ENCODE results near the gene PLEKHG5. TPM values are rescaled to one million over a fixed set of nuclear protein-coding genes. Genes with fewer than 3 reads are reported as not detected.
"Not testable (repeated sequence)": the region's sequence is repeated elsewhere in the genome, so short reads cannot be mapped to it uniquely, and the experiment has no call there.

PLEKHG5 gene
- total RNA-seq, 2 donors from 2014 or later = 11.6 to 21.4 TPM

GRCh38 chr1:6448749-6449631 is 42.5 kb downstream of the PLEKHG5 start:
- Histone ChIP-seq H3K4me3 (no peak overlapping the region), H3K27ac (no peak overlapping the region), H3K4me1 (replicated peaks) (no peaks in the 10 kb centered on the region), H3K36me3 (no peaks in the 10 kb centered on the region), H3K9me3 (no peaks in the 10 kb centered on the region), H3K27me3 (replicated peaks; ENCODE audit: insufficient read depth) (peaks cover 23% of the 10 kb centered on the region)
- 34% methylated on average over 15 of the region's 66 CpGs for WGBS
- TF ChIP-seq CTCF (IDR thresholded peaks at IDR 0.05) (no peak), POLR2AphosphoS5 (IDR thresholded peaks at IDR 0.05) (no peak), POLR2A (IDR thresholded peaks at IDR 0.05) (no peak)
- intact Hi-C loops (cut with DNase I) = no loop called here
- DNase-seq (ENCODE audit: low spot score) = no peak

- H3K36me3 ChIP-seq = no peaks in the 10 kb centered on the region
- H3K9me3 ChIP-seq = no peaks in the 10 kb centered on the region
- TF ChIP-seq POLR2A (IDR thresholded peaks at IDR 0.05) (no peak), CTCF (IDR thresholded peaks at IDR 0.05) (no peak), POLR2AphosphoS5 (IDR thresholded peaks at IDR 0.05) (no peak)
- DNase-seq (ENCODE audit: low spot score) = no peak
- intact Hi-C loops (cut with DNase I) = no loop called here
- no peak overlapping the region for H3K4me3 ChIP-seq
- no peaks in the 10 kb centered on the region for H3K4me1 ChIP-seq (replicated peaks)
- H3K27ac ChIP-seq = no peak overlapping the region
- H3K27me3 ChIP-seq (replicated peaks; ENCODE audit: insufficient read depth) = peaks cover 20% of the 10 kb centered on the region
- 4% methylated on average over 54 of the region's 68 CpGs for WGBS
Observed at GRCh38 chr1:6447818-6448748, 43.4 kb downstream of the PLEKHG5 start.

- TF ChIP-seq POLR2AphosphoS5 (IDR thresholded peaks at IDR 0.05) (no peak), CTCF (IDR thresholded peaks at IDR 0.05) (no peak), POLR2A (IDR thresholded peaks at IDR 0.05) (no peak)
- 4% methylated on average over 55 of the region's 67 CpGs for WGBS
- no peak overlapping the region for H3K27ac ChIP-seq
- H3K36me3 ChIP-seq = no peaks in the 10 kb centered on the region
- DNase-seq (ENCODE audit: low spot score) = no peak
- H3K9me3 ChIP-seq = no peaks in the 10 kb centered on the region
- H3K27me3 ChIP-seq (replicated peaks; ENCODE audit: insufficient read depth) = peaks cover 14% of the 10 kb centered on the region
- no peaks in the 10 kb centered on the region for H3K4me1 ChIP-seq (replicated peaks)
- intact Hi-C loops (cut with DNase I) = no loop called here
- H3K4me3 ChIP-seq = no peak overlapping the region
Observed at GRCh38 chr1:6447016-6447817, 44.2 kb downstream of the PLEKHG5 start.

GRCh38 chr1:6446665-6447015 is 44.8 kb downstream of the PLEKHG5 start:
- H3K4me1 ChIP-seq (replicated peaks) = no peaks in the 10 kb centered on the region
- DNase-seq (ENCODE audit: low spot score) = no peak
- TF ChIP-seq POLR2AphosphoS5 (IDR thresholded peaks at IDR 0.05) (no peak), CTCF (IDR thresholded peaks at IDR 0.05) (no peak), POLR2A (IDR thresholded peaks at IDR 0.05) (no peak)
- peaks cover 12% of the 10 kb centered on the region for H3K27me3 ChIP-seq (replicated peaks; ENCODE audit: insufficient read depth)
- H3K9me3 ChIP-seq = no peaks in the 10 kb centered on the region
- no peak overlapping the region for H3K4me3 ChIP-seq
- 49% methylated on average over 3 of the region's 4 CpGs for WGBS
- no peak overlapping the region for H3K27ac ChIP-seq
- no peaks in the 10 kb centered on the region for H3K36me3 ChIP-seq
- intact Hi-C loops (cut with DNase I) = no loop called here

- H3K9me3 ChIP-seq; DNase-seq (ENCODE audit: low spot score); H3K4me1 ChIP-seq (replicated peaks); H3K36me3 ChIP-seq; H3K4me3 ChIP-seq; intact Hi-C loops (cut with DNase I); H3K27ac ChIP-seq: not testable (repeated sequence)
- peaks cover 10% of the 10 kb centered on the region for H3K27me3 ChIP-seq (replicated peaks; ENCODE audit: insufficient read depth)
- WGBS = 84% methylated on average over 4 of the region's 4 CpGs
Observed at GRCh38 chr1:6445929-6446328, 45.5 kb downstream of the PLEKHG5 start.

Data from prostate gland (tissue), 2 donors.